SHP77 treated with DMSO at 0.1 percent for 48 hours (cell line): ENCODE measurements around the gene H2BW2.
"Not testable (repeated sequence)": the region's sequence is repeated elsewhere in the genome, so short reads cannot be mapped to it uniquely, and the experiment has no call there.

ENCODE experiments used
- DNase-seq: peaks from one replicate; lab custom pipeline; 2025; lab: John Stamatoyannopoulos, UW

The H2BW2 gene

DNA sequence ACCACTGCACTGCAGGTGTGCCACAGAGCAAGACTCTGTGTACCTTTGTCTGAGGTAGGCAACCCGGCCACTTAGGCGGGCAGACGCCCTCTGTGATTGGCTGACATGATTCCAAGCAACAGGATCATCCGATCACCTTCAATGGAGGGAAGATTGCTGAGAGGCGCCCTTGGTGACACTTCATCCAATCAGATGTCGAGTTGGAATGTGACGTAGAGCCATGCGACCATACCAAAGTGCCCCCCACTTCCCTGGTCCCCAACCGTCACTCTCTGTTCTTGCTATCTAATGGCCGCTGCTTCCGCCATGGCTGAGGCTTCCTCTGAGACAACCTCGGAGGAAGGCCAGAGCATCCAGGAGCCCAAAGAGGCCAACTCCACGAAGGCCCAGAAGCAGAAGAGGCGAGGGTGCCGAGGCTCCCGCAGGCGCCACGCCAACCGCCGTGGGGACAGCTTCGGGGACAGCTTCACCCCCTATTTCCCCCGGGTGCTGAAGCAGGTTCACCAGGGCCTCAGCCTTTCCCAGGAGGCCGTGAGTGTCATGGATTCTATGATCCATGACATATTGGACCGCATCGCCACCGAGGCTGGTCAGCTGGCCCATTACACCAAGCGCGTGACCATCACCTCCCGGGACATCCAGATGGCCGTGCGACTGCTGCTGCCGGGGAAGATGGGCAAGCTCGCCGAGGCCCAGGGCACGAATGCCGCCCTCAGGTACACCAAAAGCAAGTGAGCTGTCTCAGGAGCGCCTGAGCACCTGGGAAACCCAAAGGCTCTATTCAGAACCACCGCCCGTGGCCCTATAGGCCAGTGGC is at the start of gene H2BW2:
TSS of gene H2BW2 (plus strand) at position 268 of the 817 bp plus-strand sequence. CDS start at position 307, 39 bp downstream.
- DNase-seq, result no peak

DNA sequence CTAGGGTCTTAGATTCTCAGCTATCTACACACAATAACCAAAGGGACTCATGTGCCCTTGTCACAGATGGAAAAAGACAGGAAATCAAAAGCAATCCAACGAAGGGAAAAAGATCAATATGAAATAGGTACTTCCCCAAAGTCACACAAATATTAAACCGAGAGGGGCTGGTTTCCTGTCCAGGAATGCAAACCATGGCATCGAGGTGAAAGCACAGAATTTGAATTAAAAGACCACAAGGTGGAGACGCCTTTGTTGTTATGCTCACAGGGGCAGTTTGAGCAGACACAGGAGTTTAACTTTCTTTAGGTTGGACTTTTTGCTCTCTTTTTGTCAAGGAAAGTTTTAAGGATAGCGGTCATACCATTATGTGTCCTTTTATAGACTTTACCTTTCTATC is 40.5 kb upstream of the H2BW2 start:
- no peak for DNase-seq

DNA sequence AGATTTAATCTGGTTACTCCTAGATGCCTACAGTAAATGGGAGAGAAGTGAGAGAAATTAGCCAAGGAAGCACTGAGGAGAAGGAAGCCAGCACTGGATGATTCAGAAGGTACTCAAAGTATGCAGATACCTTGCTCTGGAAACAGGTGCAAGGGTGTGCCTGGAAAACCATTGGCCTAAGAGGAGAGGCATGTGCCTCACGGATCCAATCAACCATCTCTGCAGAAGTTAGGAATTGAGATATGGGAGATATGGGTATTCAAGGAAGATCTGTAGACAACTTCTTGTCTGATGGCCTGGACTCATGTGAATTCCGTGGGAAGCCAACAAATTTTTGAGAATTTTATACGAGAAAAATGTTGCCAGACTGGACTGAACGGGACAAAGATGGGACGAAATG is 30.9 kb upstream of the H2BW2 start:
- DNase-seq, result no peak

DNA sequence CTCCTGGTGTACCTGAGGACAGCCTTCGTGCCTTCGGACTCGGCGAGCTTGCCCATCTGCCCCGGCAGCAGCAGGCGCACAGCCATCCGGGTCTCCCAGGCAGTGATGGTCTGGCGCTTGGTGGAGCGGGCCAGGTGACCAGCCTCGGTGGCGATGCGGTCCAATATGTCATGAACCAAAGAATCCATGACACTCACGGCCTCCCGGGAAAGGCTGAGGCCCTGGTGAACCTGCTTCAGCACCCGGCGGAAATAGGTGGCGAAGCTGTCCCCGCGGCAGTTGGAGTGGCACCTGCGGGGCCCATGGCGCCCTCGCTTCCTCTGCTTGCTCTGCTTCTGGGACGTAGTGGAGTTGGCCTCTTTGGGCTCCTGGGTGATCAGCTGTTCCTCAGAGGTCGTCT is 26.6 kb upstream of the H2BW2 start:
- no peak for DNase-seq

DNA sequence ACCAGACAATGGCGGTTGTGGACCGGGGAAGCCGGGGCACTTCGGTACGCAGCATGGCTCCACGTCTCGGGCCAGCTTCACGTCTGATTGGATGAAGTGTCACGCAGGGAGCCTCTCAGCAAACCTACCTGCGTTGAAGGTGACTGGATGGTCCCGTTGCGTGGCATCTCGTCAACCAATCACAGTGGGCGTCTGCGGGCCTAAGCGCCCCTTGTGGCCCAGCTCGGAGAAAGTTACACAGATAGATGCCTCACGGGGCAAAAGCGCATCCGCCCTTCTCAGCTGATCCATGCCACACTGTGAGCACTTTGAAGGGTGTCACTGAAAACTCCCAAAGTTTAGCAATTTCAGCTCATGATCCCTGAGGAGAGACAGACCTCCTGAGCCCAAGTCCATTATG is 26.1 kb upstream of the H2BW2 start, which contains the start of gene H2BW1:
TSS of gene H2BW1 (minus strand) at position 103 of the 400 bp plus-strand sequence. CDS start 132 bp downstream, outside the sequence.
- DNase-seq, result no peak

DNA sequence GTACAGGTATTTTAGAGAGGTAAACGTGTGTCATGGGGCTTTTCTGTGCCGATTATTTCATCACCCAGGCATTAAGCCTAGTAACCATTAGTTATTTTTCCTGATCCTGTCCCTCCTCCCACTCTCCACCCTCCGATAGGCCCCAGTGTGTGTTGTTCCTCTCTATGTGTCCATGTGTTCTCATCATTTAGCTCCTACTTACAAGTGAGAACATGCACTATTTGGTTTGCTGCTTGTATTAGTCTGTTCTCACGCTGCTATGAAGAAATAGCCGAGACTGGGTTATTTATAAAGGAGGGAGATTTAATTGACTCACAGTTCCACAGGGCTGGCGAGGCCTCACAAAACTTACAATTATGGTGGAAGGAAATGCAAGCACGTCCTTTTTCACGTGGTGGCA is 24.2 kb upstream of the H2BW2 start:
- not testable (repeated sequence) for DNase-seq

DNA sequence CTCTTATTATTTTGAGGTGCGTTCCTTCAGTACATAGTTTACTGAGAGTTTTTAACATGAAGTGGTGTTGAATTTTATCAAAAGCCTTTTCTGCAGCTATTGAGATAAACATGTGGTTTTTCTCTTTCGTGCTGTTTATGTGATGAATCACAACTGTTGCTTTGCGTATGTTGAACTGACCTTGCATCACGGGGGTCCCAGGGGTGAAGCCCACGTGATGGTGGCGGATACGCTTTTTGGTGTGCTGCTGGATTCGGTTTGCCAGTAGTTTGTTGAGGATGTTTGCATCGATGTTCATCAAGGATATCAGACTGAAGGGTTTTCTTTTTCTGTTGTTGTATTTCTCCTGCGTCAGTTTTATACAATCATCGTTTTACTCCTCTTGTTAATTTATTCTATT is 21.6 kb upstream of the H2BW2 start:
- DNase-seq, result no peak

DNA sequence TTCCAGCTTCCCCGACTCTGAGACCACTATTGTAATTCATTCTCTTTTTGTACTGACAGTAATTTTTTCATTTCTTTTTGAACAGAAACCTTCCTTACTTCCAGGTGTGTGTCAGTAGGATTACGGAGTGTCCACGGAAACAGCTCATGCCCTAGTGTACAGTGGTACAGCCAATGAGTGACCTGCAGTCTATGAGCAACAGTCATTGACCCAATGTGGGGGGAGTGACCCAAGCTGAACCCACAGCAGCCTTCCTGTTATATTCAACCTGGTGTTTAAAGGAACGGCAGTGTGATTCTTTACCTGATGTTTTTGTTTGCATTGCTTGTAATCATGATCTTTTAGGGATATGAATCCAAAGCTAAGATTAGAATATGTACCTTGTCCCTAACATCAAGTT is 1.2 kb downstream of the H2BW2 start:
- DNase-seq, result no peak

DNA sequence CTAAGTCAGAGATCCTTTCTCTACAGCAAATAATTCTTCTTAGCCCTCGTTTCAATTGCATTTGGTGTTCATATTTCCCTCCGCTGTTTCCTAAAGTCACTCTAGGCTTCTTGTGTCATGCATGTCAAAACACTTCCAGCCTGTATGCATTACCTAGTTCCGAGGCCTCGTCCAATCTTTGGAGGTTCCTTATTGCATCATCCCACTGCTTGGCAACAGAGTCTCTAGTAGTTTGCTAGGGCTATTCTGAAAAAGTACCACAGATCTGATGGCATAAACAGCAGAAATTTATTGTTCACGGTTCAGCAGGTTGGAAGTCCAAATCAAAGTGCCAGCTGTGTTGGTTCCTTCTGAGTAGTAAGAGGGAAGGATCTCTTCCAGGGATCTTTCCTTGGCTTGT is 5.9 kb downstream of the H2BW2 start:
- DNase-seq, result no peak

DNA sequence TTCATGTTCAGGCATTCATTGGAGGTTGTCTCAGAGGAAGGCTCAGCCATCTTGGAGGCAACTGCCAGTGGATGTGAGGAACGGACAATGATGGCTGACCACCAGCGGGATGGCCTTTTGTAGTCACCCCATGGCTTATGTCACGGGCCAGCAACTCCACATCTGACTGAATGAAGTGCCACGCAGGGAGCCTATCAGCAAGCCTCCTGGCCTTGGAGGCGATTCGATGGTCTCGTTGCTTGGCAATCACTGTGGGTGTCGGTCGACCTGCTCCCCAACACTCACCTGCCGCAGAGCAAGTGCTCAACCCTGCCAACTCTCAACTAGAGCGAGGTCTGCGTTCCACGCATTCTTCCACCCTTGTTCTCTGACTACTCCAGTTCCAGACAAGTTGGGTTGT is 7.4 kb downstream of the H2BW2 start:
- DNase-seq, result no peak

DNA sequence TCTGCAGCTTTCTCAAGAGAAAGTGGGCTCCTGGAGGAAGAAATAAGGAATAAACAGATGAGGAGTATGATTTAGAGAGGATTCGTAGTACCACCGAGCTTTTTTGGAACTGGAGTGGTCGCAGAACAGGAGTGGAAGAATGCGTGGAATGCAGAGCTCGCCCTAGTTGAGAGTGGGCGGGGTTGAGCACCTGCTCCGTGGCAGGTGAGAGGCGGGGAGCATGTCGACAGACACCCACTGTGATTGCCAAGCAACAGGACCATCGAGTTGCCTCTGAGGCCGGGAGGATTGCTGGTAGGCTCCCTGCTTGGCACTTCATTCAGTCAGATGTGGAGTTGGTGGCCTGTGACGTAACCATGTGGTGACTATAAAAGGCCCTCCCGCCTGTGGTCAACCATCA is 15.2 kb downstream of the H2BW2 start:
- DNase-seq, result not testable (repeated sequence)

DNA sequence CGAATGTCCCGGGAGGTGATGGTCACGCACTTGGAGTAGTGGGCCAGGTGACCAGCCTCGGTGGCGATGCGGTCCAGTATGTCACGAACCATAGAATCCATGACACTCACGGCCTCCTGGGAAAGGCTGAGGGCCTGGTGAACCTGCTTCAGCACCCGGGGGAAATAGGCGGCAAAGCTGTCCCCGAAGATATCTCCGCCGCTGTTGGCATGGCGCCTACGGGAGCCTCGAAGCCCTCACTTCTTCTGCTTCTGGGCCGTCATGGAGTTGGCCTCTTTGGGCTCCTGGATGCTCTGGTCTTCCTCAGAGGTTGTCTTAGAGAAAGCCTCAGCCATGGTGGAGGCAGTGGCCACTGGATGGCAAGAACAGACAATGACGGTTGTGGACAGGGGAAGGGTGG is 22.9 kb downstream of the H2BW2 start:
- DNase-seq, result not testable (repeated sequence)

DNA sequence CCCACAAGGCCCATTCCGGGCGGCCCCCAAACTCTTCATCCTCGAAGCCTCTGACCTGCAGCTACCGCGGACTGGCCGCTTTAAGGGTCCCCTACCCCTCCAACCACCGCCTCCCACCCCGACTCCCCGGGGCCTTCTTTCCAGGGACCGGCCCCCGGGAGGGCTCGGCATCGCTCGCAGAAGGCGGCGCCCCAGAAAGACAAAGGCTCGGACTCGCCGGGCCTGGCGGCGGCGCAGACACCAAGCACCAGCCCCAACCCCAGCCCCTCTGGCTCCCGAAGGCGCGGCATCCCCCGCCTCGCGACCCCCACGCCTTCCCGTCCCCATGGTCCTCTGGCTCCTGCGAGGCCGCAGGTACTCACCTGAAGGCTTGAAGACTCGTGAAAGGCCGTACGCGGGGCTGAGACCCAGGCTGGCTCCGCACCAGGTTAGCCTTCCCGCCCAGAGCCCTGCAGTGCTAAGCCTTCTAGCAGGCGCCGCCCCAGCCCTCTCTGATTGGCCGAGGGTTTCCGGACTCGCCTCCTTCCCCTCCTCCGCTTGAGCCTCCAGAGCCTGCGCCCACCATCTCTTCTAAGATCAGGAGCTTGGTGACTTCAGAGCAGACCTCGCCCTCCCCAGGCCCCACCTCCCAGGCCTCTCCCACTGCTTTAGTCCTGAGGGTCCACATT is 36.2 kb downstream of the H2BW2 start, which contains the start of gene TMSB15C:
TSS of gene TMSB15C (minus strand) at position 459 of the 668 bp plus-strand sequence.
- not testable (repeated sequence) for DNase-seq

DNA sequence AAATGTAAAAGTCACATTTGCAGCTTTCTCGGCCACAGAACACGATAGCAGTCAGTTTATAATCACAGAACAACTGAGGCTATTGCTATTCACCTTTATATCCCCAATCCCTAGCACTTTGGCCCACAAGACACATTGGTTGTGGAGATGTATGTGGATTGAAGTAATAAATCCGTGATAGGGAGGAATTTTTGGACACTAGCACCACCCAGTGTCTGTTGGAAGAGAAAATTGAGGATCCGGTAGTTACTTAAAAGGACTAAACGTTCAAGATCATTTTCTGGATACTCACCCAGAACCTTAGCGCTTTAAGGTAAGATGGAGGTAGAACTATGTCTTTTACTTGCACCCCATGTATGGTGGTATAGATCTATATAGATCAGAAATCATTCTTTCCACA is 38.1 kb downstream of the H2BW2 start:
- not testable (repeated sequence) for DNase-seq

DNA sequence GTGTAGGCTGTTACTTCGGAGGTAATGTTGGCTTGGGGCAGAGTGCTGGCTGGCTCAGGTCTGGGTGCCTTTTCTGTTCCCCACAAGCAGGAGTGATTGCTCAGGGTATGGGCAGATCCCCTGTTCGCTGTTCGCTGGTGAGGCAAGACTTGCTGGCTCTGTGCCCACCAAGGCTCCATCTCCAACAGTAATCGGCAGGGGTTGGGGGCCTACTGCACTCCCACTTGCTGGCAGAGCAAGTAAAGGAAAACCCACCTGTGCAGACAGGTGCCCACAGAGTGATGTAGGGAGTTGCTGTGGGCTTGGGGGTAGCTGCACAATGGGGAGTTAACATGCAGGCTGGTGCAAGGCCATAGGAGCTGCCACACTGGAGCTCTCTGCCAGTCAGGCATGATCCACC is 44.3 kb downstream of the H2BW2 start:
- DNase-seq, result no peak

DNA sequence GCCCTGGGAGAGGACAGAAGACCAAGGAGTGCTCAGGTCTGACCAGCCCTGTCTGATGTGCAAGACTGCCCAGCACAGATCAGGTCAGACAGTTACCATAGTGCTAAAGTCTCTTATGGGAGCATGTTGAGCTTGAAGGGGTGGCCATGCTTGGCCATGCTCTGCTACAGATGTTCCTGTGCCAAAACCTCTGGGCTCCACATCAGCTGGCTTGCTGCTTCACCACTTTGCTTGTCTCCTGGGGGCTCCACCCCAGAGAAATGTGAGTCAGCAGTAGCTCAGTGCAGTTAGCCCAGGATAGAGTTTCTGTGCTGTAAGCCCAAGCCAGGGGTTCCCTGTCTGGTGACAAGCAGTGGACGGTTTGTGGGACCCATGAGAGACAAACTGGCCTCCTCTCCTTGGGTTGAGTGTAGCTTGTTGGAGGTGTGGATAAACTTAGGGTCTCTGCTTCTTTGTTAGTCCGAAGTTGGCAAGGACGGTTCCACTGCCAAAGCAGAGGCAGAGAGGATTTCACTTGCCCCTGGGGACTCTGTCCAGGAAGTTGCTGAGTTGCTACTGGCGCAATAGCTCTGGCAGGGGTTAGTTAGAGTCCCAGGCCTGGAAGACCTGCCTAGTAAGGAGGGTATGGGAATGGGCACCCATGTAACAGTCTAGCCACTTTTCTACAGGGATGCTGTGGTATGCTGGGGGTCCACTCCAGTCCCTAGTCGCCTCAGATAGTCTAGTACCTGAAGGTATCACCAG is 45.0 kb downstream of the H2BW2 start:
- no peak for DNase-seq

DNA sequence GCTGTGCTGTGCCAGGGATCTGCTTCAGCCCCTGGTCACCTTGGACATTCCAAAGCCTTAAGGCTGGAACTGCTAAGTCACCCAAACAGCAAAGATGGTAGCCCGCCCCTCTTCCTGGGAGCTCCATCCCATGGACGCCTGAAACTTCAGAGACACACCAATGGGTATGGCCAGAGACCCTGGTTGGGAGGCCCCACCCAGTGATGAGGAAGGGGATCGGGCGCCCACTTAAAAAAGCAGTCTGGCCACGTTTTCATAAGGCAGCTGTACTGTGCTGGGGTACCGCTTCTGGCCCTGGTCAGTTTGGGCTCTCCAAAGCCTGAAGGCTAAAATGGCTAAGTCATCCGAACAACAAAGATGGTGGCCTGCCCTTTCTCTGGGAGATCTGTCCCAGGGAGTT is 45.7 kb downstream of the H2BW2 start:
- DNase-seq, result no peak

DNA sequence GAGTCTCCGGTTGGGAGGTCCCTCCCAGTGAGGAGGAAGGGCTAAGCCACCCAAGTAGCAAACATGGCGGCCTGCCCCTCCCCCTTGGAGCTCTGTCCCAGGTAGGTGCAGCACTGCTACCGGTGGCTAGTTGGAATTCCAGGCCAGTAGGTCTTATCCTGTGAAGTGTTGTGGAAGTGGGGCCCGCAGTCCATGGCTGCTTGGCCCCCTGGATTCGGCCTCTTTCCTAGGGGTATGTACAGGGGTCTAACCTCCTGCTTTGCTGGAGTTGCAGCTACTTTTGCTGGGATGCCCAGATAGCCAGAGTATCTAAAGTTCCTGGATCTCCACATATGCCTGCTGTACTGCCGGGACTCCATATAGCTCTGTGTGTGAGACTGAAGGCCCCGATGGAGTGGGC is 46.2 kb downstream of the H2BW2 start:
- DNase-seq, result no peak
